Activated CD4-positive, alpha-beta T cell treated with anti-CD3 and anti-CD28 coated beads, Interleukin-2, amount 10 ng/mL, durations not matched to agents 24 days and 14 days (primary cell): ENCODE measurements around the gene TMA7B. TPM values are rescaled to one million over a fixed set of nuclear protein-coding genes. Genes with fewer than 3 reads are reported as not detected.
"Not testable (repeated sequence)": the region's sequence is repeated elsewhere in the genome, so short reads cannot be mapped to it uniquely, and the experiment has no call there.

Source experiments
- DNase-seq: peaks from one replicate; pipeline ENCODE4 v3.0.0; 2022
- H3K27ac Mint-ChIP-seq: one replicate; pipeline ENCODE4 v1.8.0; 2022; ENCODE audit warnings: mild to moderate bottlenecking, mixed read lengths
- H3K27me3 Mint-ChIP-seq: one replicate; pipeline ENCODE4 v1.8.0; 2022; ENCODE audit warnings: mixed read lengths
- H3K36me3 Mint-ChIP-seq: one replicate; pipeline ENCODE4 v1.8.0; 2022; ENCODE audit warnings: low read depth, mild to moderate bottlenecking, mixed read lengths
- H3K4me1 Mint-ChIP-seq: one replicate; pipeline ENCODE4 v1.8.0; 2021; ENCODE audit warnings: mixed read lengths
- H3K4me3 Mint-ChIP-seq: one replicate; pipeline ENCODE4 v1.8.0; 2022; ENCODE audit warnings: mild to moderate bottlenecking, moderate library complexity, mixed read lengths
- H3K9me3 Mint-ChIP-seq: one replicate; pipeline ENCODE4 v1.8.0; 2021; ENCODE audit warnings: mixed read lengths
- intact Hi-C: fragments of 100-400 bp; cut with micrococcal nuclease; formaldehyde crosslinking; loops from one replicate; pipeline ENCODE4 v1.15.1; 2023
- total RNA-seq: library from RNA; stranded (reverse); gene quantifications from 2 replicates; pipeline ENCODE4 v1.2.3, GENCODE V29; 2022

TMA7B gene
- total RNA-seq, 1 donor from 2014 or later = 0.96 TPM

DNA sequence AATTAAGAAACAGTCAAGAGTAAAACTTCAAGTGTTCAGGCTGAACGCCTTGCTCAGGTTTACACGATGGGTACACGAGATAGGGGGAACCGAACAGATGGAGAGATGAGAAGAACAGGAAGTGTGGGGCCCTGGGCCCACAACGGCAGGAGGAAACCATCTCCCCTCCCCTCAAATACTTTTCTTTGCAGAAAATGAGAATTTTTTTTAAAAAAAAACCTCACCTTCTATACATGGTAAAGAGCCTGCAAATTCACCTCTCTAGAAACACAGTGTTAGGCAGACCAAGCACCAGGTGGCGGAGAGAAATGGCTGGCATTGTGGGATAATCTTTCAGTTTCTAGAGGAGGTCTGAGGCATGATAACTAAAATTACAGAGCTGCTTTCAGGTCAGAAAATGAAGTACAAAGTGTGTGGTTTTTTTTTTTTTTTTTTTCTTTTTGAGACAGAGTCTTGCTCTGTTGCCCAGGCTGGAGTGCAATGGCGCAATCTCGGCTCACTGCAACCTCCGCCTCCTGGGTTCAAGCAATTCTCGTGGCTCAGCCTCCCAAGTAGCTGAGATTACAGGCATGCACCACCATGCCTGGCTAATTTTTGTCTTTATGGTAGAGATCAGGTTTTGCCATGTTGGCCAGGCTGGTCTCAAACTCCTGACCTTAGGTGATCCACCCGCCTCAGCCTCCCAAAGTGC lies 8.4 kb upstream of the TMA7B start:
- peaks cover 64% of the 10 kb centered on the region for H3K4me1 Mint-ChIP-seq
- H3K36me3 Mint-ChIP-seq = peaks cover 66% of the 10 kb centered on the region
- peak; percentile 67 for DNase-seq
- H3K4me3 Mint-ChIP-seq = peak overlapping the region; percentile 44
- H3K27me3 Mint-ChIP-seq, H3K9me3 Mint-ChIP-seq, intact Hi-C loops: not testable (repeated sequence)
- H3K27ac Mint-ChIP-seq = peak overlapping the region; percentile 59

DNA sequence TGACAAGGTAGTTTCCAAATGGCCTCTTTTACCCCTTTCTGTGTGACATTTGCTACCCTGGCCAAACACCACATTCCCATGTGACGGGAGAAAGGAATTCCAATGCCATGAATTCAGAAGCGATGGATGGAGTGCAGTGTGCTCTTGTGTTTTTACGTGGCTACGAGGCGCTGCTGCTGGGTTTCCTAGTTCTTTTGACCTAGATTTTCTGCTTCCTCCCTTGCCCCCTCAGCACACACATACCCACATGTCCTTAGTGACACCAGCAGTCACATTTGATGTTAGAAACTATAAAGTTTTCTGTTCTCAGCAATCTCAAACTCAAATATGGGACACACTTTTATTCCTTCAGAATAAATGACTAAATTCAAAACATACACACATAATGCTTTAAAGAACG lies 7.8 kb upstream of the TMA7B start:
- intact Hi-C loops = no loop called here
- H3K4me3 Mint-ChIP-seq = peak overlapping the region; percentile 48
- no peaks in the 10 kb centered on the region for H3K9me3 Mint-ChIP-seq
- H3K4me1 Mint-ChIP-seq = peaks cover 64% of the 10 kb centered on the region
- no peak for DNase-seq
- H3K36me3 Mint-ChIP-seq = peaks cover 68% of the 10 kb centered on the region
- no peaks in the 10 kb centered on the region for H3K27me3 Mint-ChIP-seq
- peak overlapping the region; percentile 72 for H3K27ac Mint-ChIP-seq

DNA sequence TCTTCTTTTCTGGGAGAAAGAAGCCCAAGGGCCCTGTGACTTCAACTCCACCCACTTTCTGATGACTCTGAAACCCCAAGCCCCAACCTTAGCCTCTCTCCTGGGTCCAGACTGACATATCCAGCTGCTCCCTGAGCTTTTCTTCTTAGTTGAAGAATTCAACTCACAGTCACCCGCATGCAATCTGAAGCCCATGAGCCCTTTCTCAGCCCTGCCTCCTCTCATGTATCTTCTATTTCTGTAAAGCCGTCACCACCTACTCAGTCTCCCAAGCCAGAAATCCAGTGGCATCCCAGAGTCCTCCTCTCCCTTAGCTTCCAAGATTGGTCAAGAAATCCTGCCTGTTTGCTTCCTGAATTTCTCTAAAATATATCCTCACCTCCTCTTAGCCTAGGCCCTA lies 7.1 kb upstream of the TMA7B start:
- Mint-ChIP-seq H3K4me1 (peaks cover 68% of the 10 kb centered on the region), H3K27ac (peak overlapping the region; percentile 48), H3K36me3 (peaks cover 73% of the 10 kb centered on the region), H3K9me3 (no peaks in the 10 kb centered on the region), H3K27me3 (no peaks in the 10 kb centered on the region), H3K4me3 (peak overlapping the region; percentile 8)
- no peak for DNase-seq
- intact Hi-C loops = no loop called here

DNA sequence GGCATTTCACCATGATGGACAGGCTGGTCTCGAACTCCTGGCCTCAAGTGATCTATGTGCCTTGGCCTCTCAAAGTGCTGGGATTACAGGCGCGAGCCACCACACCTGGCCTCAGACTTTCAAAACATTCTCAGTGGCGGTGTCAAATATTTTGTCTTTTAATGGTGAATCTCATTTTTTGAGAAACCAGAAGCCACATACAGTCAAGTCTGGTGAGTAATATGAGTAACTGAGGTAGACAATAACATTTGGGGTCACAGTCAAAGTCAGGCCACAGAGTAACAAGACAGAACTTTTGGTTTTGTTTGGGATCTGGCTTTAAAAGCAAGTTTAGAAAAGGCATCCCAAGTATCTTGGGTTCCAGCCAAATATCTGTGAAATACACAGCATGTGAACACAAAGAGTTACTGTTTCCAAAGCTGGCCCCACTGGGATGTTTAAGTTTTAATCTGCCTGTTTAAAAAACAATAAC lies 5.6 kb upstream of the TMA7B start:
- intact Hi-C loops = loop anchor here (5.0 kb wide), 1 partner anchor 38 kb away; the partner anchor contains the start of gene FAM83F
- no peaks in the 10 kb centered on the region for H3K9me3 Mint-ChIP-seq
- H3K4me3 Mint-ChIP-seq = no peak overlapping the region
- DNase-seq = peak; percentile 69
- peaks cover 76% of the 10 kb centered on the region for H3K36me3 Mint-ChIP-seq
- H3K4me1 Mint-ChIP-seq = peaks cover 73% of the 10 kb centered on the region
- H3K27me3 Mint-ChIP-seq = no peaks in the 10 kb centered on the region
- no peak overlapping the region for H3K27ac Mint-ChIP-seq

DNA sequence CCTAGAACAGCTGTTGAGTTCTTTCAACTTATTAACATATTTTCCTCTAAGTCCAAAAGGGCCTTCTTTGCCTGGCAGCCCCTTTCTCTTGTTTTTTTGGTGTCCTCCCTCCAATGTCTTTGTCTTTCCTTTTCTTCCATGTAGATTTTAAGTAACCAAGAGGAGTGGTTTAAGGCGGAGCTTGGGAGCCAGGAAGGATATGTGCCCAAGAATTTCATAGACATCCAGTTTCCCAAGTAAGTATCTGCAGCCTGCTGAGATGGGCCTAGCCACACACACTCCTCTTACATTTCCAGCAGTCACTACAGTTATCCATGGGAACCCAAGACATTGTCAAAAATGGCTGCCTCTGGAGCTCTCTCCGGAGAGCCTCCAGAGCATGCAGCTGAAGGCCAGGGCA lies 4.5 kb upstream of the TMA7B start:
- DNase-seq = no peak
- intact Hi-C loops = loop anchor here (5.0 kb wide), 1 partner anchor 37 kb away; the partner anchor contains the start of gene FAM83F
- peaks cover 75% of the 10 kb centered on the region for H3K36me3 Mint-ChIP-seq

DNA sequence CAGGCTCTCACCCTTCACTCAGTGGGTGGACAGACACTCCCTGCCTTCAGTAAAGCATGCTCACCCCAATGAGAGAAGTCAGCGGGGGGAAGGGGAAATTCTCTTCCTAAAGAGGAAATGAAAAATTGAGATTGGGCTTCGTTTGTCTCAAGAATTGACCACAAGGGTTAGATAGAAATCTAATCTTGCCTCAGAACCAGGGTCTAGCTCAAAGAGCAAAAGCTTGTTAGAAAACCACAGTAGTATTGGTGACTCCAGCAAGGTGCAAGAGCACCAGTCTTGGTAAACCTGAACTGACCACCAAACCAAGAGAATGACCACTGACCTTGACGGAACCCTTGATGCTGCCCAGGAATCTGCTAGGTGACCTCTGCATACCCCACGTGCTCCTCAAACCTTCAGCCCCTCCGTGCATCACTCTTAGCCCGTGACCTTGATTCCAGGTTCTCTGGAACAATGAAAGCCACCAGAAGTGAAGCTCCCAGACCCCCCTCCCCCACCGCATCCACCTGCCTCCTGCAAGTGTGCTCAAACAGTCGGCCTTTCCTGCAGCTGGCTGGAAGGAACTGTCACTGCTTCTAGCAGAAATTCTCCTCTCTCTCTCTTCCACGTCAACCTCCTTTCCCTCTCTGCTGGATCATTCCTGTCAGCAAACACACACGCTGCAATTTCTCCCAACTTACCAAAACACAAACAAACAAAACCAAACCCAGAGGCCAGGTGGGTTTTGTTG lies 3.1 kb upstream of the TMA7B start:
- no peaks in the 10 kb centered on the region for H3K27me3 Mint-ChIP-seq
- H3K4me1 Mint-ChIP-seq = peaks cover 75% of the 10 kb centered on the region
- no peak for DNase-seq
- no peaks in the 10 kb centered on the region for H3K9me3 Mint-ChIP-seq
- no peak overlapping the region for H3K4me3 Mint-ChIP-seq
- H3K36me3 Mint-ChIP-seq = peaks cover 76% of the 10 kb centered on the region
- intact Hi-C loops = loop anchor here (5.0 kb wide), 1 partner anchor 35 kb away; the partner anchor contains the start of gene FAM83F
- H3K27ac Mint-ChIP-seq = no peak overlapping the region

More for the DNA sequence above, 4.5 kb upstream of the TMA7B start:
- H3K9me3 Mint-ChIP-seq = no peaks in the 10 kb centered on the region
- H3K4me3 Mint-ChIP-seq = no peak overlapping the region
- peaks cover 73% of the 10 kb centered on the region for H3K4me1 Mint-ChIP-seq
- peak overlapping the region; percentile 27 for H3K27ac Mint-ChIP-seq
- no peaks in the 10 kb centered on the region for H3K27me3 Mint-ChIP-seq

DNA sequence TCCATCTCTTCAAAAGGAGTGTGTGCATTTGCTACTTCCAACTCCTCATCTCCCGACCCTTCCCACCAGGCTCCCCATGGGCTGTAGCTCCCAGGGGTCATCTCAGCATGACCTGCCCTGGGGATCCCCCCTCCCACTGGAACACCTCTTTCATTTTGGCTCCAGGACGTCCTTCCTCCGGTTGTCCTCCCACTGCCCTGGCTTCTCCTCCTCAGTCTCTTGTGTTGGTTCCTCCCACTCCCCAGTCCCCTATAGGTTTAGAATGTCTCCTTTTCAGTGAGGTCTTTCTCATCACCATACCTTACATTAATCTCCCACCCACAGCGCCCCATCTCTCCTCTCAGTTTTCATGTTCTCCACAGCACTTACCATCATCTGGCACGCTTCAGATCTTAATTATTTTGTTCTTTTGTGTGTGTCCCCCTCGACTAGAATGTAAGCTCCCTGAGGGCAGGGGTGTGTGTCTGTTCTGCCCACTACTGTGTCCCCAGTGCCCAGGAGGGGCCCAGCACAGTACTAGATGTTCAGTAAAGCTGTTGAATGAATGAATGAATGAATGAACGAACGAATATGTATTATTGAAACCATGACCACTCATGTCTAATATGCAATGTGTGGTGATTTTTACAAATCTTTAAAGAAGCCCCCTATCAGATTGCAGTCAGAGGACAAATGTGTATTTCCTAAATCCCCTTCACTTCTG lies 2.0 kb upstream of the TMA7B start:
- Mint-ChIP-seq H3K4me1 (peaks cover 66% of the 10 kb centered on the region), H3K9me3 (no peaks in the 10 kb centered on the region), H3K36me3 (peaks cover 71% of the 10 kb centered on the region), H3K27me3 (no peaks in the 10 kb centered on the region), H3K4me3 (no peak overlapping the region), H3K27ac (peak overlapping the region; percentile 56)
- intact Hi-C loops = loop anchor here (5.0 kb wide), 1 partner anchor 34 kb away; the partner anchor contains the start of gene FAM83F
- no peak for DNase-seq

DNA sequence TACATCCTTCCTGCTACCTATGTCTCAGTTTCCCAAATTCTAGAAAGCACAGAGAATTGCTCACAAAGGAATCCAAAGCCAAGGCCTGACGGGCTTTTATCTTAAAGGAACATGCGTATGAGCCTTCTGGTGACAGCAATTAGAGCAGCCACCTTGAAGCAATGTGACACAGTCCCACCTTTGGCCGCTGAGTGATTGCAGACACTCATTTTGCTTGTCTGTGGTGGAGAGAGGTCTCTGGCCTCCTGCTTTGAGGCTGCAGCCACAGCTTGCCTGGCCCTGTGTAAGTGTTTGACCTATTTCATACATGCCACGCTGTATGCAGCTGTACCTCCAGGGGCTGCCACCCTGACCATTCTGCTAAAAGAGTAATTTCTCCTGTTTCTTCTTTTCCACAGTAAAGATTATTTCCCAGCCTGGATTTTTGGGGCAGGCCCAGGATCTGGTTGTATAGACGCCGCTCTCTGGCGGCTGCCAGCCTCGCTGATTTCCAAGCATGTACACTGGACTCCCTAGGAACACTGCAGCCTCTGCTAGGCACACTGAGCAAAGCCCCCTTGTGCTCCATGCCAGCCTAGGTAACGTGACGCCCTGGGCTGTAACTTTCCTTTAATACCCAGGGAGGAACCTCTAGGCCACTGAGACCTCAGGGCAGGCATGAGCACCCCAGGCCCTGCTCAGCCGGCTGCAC lies 1.1 kb upstream of the TMA7B start:
- H3K4me3 Mint-ChIP-seq = peak overlapping the region; percentile 21
- DNase-seq = no peak
- peaks cover 59% of the 10 kb centered on the region for H3K4me1 Mint-ChIP-seq
- H3K36me3 Mint-ChIP-seq = peaks cover 69% of the 10 kb centered on the region
- H3K9me3 Mint-ChIP-seq = no peaks in the 10 kb centered on the region
- no peaks in the 10 kb centered on the region for H3K27me3 Mint-ChIP-seq
- intact Hi-C loops = loop anchor here (5.0 kb wide), 1 partner anchor 33 kb away; the partner anchor contains the start of gene FAM83F
- H3K27ac Mint-ChIP-seq = peak overlapping the region; percentile 50

DNA sequence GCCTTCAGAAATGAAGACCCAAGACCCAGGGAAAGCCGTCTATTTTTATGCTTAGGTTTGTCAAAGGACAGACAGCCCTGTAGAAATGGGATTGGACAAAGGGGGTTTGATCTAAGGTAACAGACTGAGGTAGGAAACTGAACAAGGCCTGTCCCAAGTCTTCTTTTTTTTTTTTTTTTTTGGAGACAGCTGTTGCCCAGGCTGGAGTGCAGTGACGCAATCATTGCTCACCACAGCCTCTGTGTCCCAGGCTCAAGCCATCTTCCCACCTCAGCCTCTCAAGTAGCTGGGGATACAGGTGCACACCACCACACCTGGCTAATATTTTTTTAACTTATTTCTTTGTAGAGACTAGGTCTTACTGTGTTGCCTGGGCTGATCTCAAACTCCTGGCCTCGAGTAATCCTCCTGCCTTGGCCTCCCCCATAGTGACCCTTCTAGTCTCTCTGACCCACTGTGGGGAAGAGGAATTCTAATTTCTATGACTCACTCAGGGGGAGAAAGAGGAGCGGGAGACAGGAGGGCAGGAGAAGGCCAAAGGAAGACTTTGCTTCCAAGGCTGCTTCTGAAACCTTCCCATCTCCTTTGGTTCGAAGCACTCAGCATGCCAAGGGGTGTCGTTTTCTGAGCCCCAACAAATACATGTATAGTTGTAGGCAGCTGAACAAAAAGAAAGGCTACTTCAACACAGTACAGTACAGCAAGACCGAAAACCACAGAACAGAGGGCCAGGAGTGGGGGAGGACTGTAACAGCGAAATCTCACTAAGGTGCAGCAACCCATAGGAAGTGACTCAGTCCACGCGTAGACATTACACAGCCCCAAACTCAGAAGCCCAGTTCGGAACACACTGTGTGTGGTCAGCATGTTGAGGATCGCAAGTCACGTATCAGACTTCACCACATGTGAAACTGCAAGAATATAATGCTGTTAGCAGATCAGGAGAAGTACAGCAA lies 872 bp downstream of the TMA7B start:
- intact Hi-C loops = loop anchor here (1.0 to 5.0 kb wide), 4 partner anchors 28 to 121 kb away; partner anchors contain the start of gene GRAP2
- Mint-ChIP-seq H3K9me3 (no peaks in the 10 kb centered on the region), H3K4me1 (peaks cover 48% of the 10 kb centered on the region), H3K4me3 (peak overlapping the region; percentile 63), H3K36me3 (peaks cover 72% of the 10 kb centered on the region), H3K27me3 (no peaks in the 10 kb centered on the region), H3K27ac (peak overlapping the region; percentile 76)
- peak; percentile 90 for DNase-seq

DNA sequence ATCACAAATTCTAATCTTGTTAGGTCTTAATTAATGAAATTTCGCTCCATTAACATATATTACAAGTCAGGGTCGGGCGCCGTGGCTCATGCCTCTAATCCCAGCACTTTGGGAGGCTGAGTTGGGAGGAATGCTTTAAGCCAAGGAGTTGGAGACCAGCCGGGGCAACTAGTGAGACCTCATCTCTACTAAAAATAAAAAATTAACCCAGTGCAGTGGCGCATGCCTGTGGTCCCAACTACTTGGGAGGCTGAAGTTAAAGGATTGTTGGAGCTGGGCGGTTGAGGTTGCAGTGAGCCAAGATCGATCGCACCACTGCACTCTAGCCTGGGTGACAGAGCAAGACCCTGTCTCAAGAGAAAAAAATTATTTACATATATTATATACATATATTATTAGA lies 1.9 kb downstream of the TMA7B start:
- Mint-ChIP-seq H3K27me3 (no peaks in the 10 kb centered on the region), H3K4me3 (peak overlapping the region; percentile 63), H3K4me1 (peaks cover 44% of the 10 kb centered on the region), H3K9me3 (no peaks in the 10 kb centered on the region), H3K27ac (peak overlapping the region; percentile 76), H3K36me3 (peaks cover 75% of the 10 kb centered on the region)
- DNase-seq = no peak
- intact Hi-C loops = loop anchor here (5.0 kb wide), 1 partner anchor 40 kb away; no protein-coding TSS in a partner anchor

DNA sequence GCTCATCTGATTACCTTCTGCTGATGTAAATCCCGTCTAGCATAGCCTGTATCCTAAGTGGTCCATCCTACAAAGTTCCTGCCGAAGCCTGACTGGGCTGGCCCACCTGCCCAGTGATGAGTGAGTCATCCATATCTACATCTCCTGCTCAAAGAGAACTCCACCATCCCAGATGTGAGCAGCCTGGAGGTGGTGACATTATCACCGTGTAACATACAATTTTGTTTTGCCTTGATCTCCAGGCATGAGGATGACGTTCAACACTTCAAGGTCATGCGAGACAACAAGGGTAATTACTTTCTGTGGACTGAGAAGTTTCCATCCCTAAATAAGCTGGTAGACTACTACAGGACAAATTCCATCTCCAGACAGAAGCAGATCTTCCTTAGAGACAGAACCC lies 5.6 kb downstream of the TMA7B start:
- H3K27me3 Mint-ChIP-seq = no peaks in the 10 kb centered on the region
- H3K27ac Mint-ChIP-seq = no peak overlapping the region
- intact Hi-C loops = no loop called here
- no peak overlapping the region for H3K4me3 Mint-ChIP-seq
- H3K9me3 Mint-ChIP-seq = no peaks in the 10 kb centered on the region
- peaks cover 72% of the 10 kb centered on the region for H3K36me3 Mint-ChIP-seq
- DNase-seq = no peak
- H3K4me1 Mint-ChIP-seq = peaks cover 11% of the 10 kb centered on the region

DNA sequence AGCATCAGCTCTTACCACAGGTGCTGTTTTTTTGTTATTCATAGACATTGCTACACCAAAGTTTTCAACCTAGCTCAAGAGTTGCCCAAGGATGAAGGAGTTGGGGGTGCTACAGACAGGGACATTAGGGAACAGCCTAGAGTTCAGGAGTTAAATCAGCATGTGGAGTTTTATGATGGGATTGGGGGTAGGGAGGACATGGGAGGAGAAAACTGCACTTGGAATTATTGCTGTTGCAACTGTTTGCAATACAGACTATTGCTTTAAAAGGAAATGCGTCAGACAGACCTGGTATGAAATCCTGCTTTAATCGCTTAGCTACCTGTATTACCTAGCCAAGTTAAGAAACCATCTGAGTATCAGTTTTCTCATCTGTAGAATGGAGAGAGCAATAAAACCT lies 6.3 kb downstream of the TMA7B start:
- H3K27ac Mint-ChIP-seq = no peak overlapping the region
- no peaks in the 10 kb centered on the region for H3K9me3 Mint-ChIP-seq
- H3K36me3 Mint-ChIP-seq = peaks cover 75% of the 10 kb centered on the region
- H3K27me3 Mint-ChIP-seq = no peaks in the 10 kb centered on the region
- intact Hi-C loops = no loop called here
- H3K4me1 Mint-ChIP-seq = peaks cover 6% of the 10 kb centered on the region
- H3K4me3 Mint-ChIP-seq = no peak overlapping the region
- DNase-seq = no peak
